Stomach (tissue), 19 donors: Measurements from ENCODE around the gene TRIP13. TPM values are rescaled to one million over a fixed set of nuclear protein-coding genes. Genes with fewer than 3 reads are reported as not detected.
A peak's percentile ranks its signal among the peaks of the same experiment; 100 is the strongest.
"Not testable (repeated sequence)": the region's sequence is repeated elsewhere in the genome, so short reads cannot be mapped to it uniquely, and the experiment has no call there.

ENCODE experiments used
- DNase-seq, 2 donors: peaks; one replicate each; pipeline versions ENCODE4 v3.0.0 to v3.0.0-alpha.2; 2013 to 2019
- H3K27ac ChIP-seq, 5 donors: fragments of 200-600 bp in 4 of 5; sonication (generic) in 4 of 5; one replicate each; pipeline ENCODE4 v1.5.1; 2013 to 2019; ENCODE audit warnings: mild to moderate bottlenecking in 1 of 5, moderate library complexity in 1 of 5
- H3K27me3 ChIP-seq, 3 donors: fragments of 200-600 bp; sonication (generic); one replicate each; pipeline ENCODE4 v1.5.1; 2017 to 2019; ENCODE audit warnings: mixed run types in 1 of 3
- H3K36me3 ChIP-seq, 4 donors: fragments of 200-600 bp; sonication (generic); 1 replicate in 3 of 4; 2 replicates in 1 of 4; pipeline ENCODE4 v1.5.1; 2016 to 2019
- H3K4me1 ChIP-seq, 4 donors: fragments of 200-600 bp; sonication (generic); one replicate each; pipeline ENCODE4 v1.5.1; 2016 to 2019
- H3K4me3 ChIP-seq, 4 donors: fragments of 200-600 bp; sonication (generic) in 3 of 4; one replicate each; pipeline ENCODE4 v1.5.1; 2016 to 2019; ENCODE audit warnings: mild to moderate bottlenecking in 1 of 4
- H3K9me3 ChIP-seq, 4 donors: fragments of 200-600 bp; sonication (generic); one replicate each; pipeline ENCODE4 v1.5.1; 2016 to 2019
- CTCF ChIP-seq, 7 experiments: fragments of 450-650 bp in 4 of 7; fragments of 200-600 bp in 3 of 7; sonication (generic) in 3 of 7; IDR thresholded peaks; one replicate each; pipeline ENCODE4 v1.5.1; 2016 to 2019; ENCODE audit warnings: antibody characterized with exemption in 7 of 7, control low read depth in 2 of 7, mild to moderate bottlenecking in 1 of 7
- EP300 ChIP-seq: sonication (generic); formaldehyde crosslinking; IDR thresholded peaks from one replicate; pipeline ENCODE4 v1.6.1; 2017; ENCODE audit warnings: antibody characterized with exemption
- POLR2A ChIP-seq, 4 donors: fragments of 450-650 bp; IDR thresholded peaks; one replicate each; pipeline ENCODE4 v1.6.1; 2016; ENCODE audit warnings: antibody characterized with exemption in 4 of 4, control low read depth in 2 of 4, mild to moderate bottlenecking in 1 of 4, moderate library complexity in 1 of 4
- POLR2AphosphoS5 ChIP-seq, 3 donors: sonication (generic); formaldehyde crosslinking; IDR thresholded peaks; one replicate each; pipeline ENCODE4 v1.6.1; 2016; ENCODE audit warnings: antibody characterized with exemption in 3 of 3
- WGBS, 5 donors: extraction: QIAGEN DNeasy Blood & Tissue Kit in 3 of 5; methylation state at CpG; one replicate each; pipeline versions ENCODE4 v1.1.5 to v1.1.7; 2013 to 2018; 5-methylcytosine and 5-hydroxymethylcytosine counted together
- intact Hi-C: fragments of 100-400 bp; cut with DNase I; formaldehyde crosslinking; loops from one replicate; pipeline ENCODE4 v1.15.1; 2023; ENCODE audit warnings: low total_unique reads
- long read RNA-seq, 10 donors: transcript quantifications; one replicate each; lab custom pipeline, GENCODE V29; 2026
- polyA plus RNA-seq, 3 donors: library from polyadenylated mRNA; stranded (reverse); fragments of 200-250 nt; gene quantifications; one replicate each; pipeline ENCODE4 v1.2.3, GENCODE V29; 2013
- total RNA-seq, 5 donors: library from RNA; depleted of rRNA; stranded (reverse); fragments of >200 nt; gene quantifications; one replicate each; pipeline versions ENCODE4 v1.1.0 to v1.2.3, GENCODE V29; 2014 to 2016
- donor health status: healthy with polysubstance abuse.
- donor health status: Bipolar disorder and iron deficiency.
- donor health status: healthy.

Gene TRIP13
- 10 to 100 TPM in 1 of 5 donors, 1 to 10 TPM in 2, under 1 TPM in 1, not detected in 1; 0.58 to 10.4 (median 4.1) TPM for total RNA-seq
- 1 to 10 TPM; 1.1 to 4.8 (median 3.5) TPM for polyA plus RNA-seq
- long read RNA-seq, donor 1, partial matches to known transcripts, result 0 of 1 reads
- long read RNA-seq, donor 1, other reads (novel, unspliced or antisense), result 0 of 1 reads
- long read RNA-seq, donor 2, partial matches to known transcripts, result 0 of 2 reads
- long read RNA-seq, donor 2, other reads (novel, unspliced or antisense), result 0 of 2 reads
- long read RNA-seq, donor 3, partial matches to known transcripts, result 7 of 8 reads
- long read RNA-seq, donor 3, other reads (novel, unspliced or antisense), result 0 of 8 reads
- long read RNA-seq, donor 4, partial matches to known transcripts, result 0 of 1 reads
- long read RNA-seq, donor 4, other reads (novel, unspliced or antisense), result 0 of 1 reads
- long read RNA-seq, donor 5, partial matches to known transcripts, result 0 of 3 reads
- long read RNA-seq, donor 5, other reads (novel, unspliced or antisense), result 0 of 3 reads
- long read RNA-seq, donor 6, partial matches to known transcripts, result 0 of 3 reads
- long read RNA-seq, donor 6, other reads (novel, unspliced or antisense), result 0 of 3 reads
- long read RNA-seq, donor 7, partial matches to known transcripts, result 0 of 1 reads
- long read RNA-seq, donor 7, other reads (novel, unspliced or antisense), result 0 of 1 reads
- long read RNA-seq, donor 8, partial matches to known transcripts, result 0 of 2 reads
- long read RNA-seq, donor 8, other reads (novel, unspliced or antisense), result 0 of 2 reads
- long read RNA-seq, donor 9, result 0 reads
- long read RNA-seq, donor 10, partial matches to known transcripts, result 0 of 2 reads
- long read RNA-seq, donor 10, other reads (novel, unspliced or antisense), result 0 of 2 reads

GRCh38 chr5:892394-893136 lies at the start of gene TRIP13, which contains the start of gene BRD9:
Gene TRIP13 (plus strand): TSS chr5:892884. CDS start chr5:892999, 115 bp downstream.
Gene BRD9 (minus strand): TSS chr5:892801. CDS start chr5:892657, 144 bp downstream.
- Histone ChIP-seq H3K9me3 (no peaks in the 10 kb centered on the region), H3K27ac (peak within 1 kb of the TSS; percentile 87 to 96 (median 91)), H3K36me3 (peaks cover 27 to 40% (median 38%) of the 10 kb centered on the region in 4 donors), H3K4me1 (peaks cover 20 to 29% (median 28%) of the 10 kb centered on the region in 4 donors), H3K4me3 (peak within 1 kb of the TSS; percentile 78 to 96 (median 80)), H3K27me3 (no peaks in the 10 kb centered on the region)
- peak in 2 of 3 donors; percentile 82 to 83 for TF ChIP-seq POLR2AphosphoS5 (IDR thresholded peaks at IDR 0.05)
- TF ChIP-seq EP300, result no peak
- no peak for TF ChIP-seq POLR2A (IDR thresholded peaks at IDR 0.05)
- TF ChIP-seq CTCF (IDR thresholded peaks at IDR 0.05), result peak in 1 of 7 experiments; percentile 9
- peak; percentile 85 to 96 for DNase-seq
- 0 to 2% (median 0%) methylated on average over 15 to 91 of the region's 91 CpGs for WGBS, 5 donors
- intact Hi-C loops, result no loop called here

- peaks cover 0 to 24% (median 12%) of the 10 kb centered on the region in 4 donors for H3K36me3 ChIP-seq
- H3K4me3 ChIP-seq, H3K27me3 ChIP-seq, intact Hi-C loops, H3K4me1 ChIP-seq, H3K9me3 ChIP-seq, DNase-seq, H3K27ac ChIP-seq: not testable (repeated sequence)
- WGBS, 5 donors, result 76 to 96% (median 94%) methylated on average over 5 to 15 of the region's 26 CpGs; no CpG with 5 or more reads in 1 of the 5 donors
Observed at GRCh38 chr5:843371-843770, 49.3 kb upstream of the TRIP13 start.

- intact Hi-C loops, H3K4me1 ChIP-seq, H3K27me3 ChIP-seq, H3K4me3 ChIP-seq, H3K9me3 ChIP-seq, H3K27ac ChIP-seq: not testable (repeated sequence)
- peaks cover 0 to 24% (median 12%) of the 10 kb centered on the region in 4 donors for H3K36me3 ChIP-seq
- WGBS, 5 donors, result 75 to 89% (median 86%) methylated on average over 15 to 22 of the region's 22 CpGs
- DNase-seq, result peak in 1 of 2 donors; percentile 40
Observed at GRCh38 chr5:843926-844325, 48.8 kb upstream of the TRIP13 start.

- H3K27me3 ChIP-seq, DNase-seq, H3K27ac ChIP-seq, intact Hi-C loops, H3K9me3 ChIP-seq, H3K4me1 ChIP-seq, H3K4me3 ChIP-seq: not testable (repeated sequence)
- 85 to 96% (median 90%) methylated on average over 12 to 16 of the region's 16 CpGs for WGBS, 5 donors
- H3K36me3 ChIP-seq, result peaks cover 0 to 24% (median 12%) of the 10 kb centered on the region in 4 donors
Observed at GRCh38 chr5:844426-844825, 48.3 kb upstream of the TRIP13 start.

GRCh38 chr5:845031-845675 lies 47.5 kb upstream of the TRIP13 start:
- H3K4me1 ChIP-seq, DNase-seq, H3K9me3 ChIP-seq, H3K27ac ChIP-seq, H3K4me3 ChIP-seq: not testable (repeated sequence)
- peaks cover 0 to 16% (median 6%) of the 10 kb centered on the region in 3 donors for H3K27me3 ChIP-seq
- WGBS, 5 donors, result 80 to 92% (median 87%) methylated on average over 12 to 16 of the region's 21 CpGs
- H3K36me3 ChIP-seq, result peaks cover 0 to 23% (median 11%) of the 10 kb centered on the region in 4 donors
- intact Hi-C loops, result loop anchor here (5.0 kb wide), 1 partner anchor 88 kb away; no protein-coding TSS in a partner anchor

- intact Hi-C loops, result loop anchor here (5.0 kb wide), 1 partner anchor 89 kb away; no protein-coding TSS in a partner anchor
- H3K27me3 ChIP-seq, result peaks cover 2 to 24% (median 12%) of the 10 kb centered on the region in 3 donors
- WGBS, 5 donors, result 74 to 88% (median 85%) methylated on average over 10 to 23 of the region's 35 CpGs
- H3K9me3 ChIP-seq, DNase-seq, H3K27ac ChIP-seq, H3K4me3 ChIP-seq: not testable (repeated sequence)
- H3K4me1 ChIP-seq, result peaks cover 8 to 17% (median 16%) of the 10 kb centered on the region in 4 donors
- H3K36me3 ChIP-seq, result peaks cover 0 to 19% (median 5%) of the 10 kb centered on the region in 4 donors
Observed at GRCh38 chr5:845676-846601, 46.7 kb upstream of the TRIP13 start.

GRCh38 chr5:846602-847091 lies 46.0 kb upstream of the TRIP13 start:
- Histone ChIP-seq H3K27me3 (peaks cover 3 to 31% (median 16%) of the 10 kb centered on the region in 3 donors), H3K36me3 (peaks cover 0 to 19% (median 3%) of the 10 kb centered on the region in 4 donors), H3K4me1 (peaks cover 8 to 19% (median 17%) of the 10 kb centered on the region in 4 donors)
- 80 to 87% (median 85%) methylated on average over 18 of the region's 18 CpGs for WGBS, 5 donors
- intact Hi-C loops, result loop anchor here (5.0 kb wide), 1 partner anchor 89 kb away; no protein-coding TSS in a partner anchor
- not testable (repeated sequence) for H3K4me3 ChIP-seq, H3K9me3 ChIP-seq, DNase-seq, H3K27ac ChIP-seq

GRCh38 chr5:847212-847611 lies 45.5 kb upstream of the TRIP13 start:
- intact Hi-C loops, result loop anchor here (5.0 kb wide), 1 partner anchor 90 kb away; no protein-coding TSS in a partner anchor
- not testable (repeated sequence) for DNase-seq

More at GRCh38 chr5:847212-847611, 45.5 kb upstream of the TRIP13 start:
- not testable (repeated sequence) for H3K27ac ChIP-seq, H3K9me3 ChIP-seq, H3K4me3 ChIP-seq
- Histone ChIP-seq H3K27me3 (peaks cover 3 to 33% (median 16%) of the 10 kb centered on the region in 3 donors), H3K4me1 (peaks cover 8 to 19% (median 17%) of the 10 kb centered on the region in 4 donors), H3K36me3 (peaks cover 0 to 19% (median 2%) of the 10 kb centered on the region in 4 donors)
- WGBS, 5 donors, result 88 to 100% (median 94%) methylated on average over 2 to 11 of the region's 18 CpGs
